OCI-LY3 (cell line): ENCODE data around the gene LAMTOR1.

Experiments
- H2AFZ ChIP-seq: fragments of 200-600, 300-600 bp; shearing (Covaris generic); 2 replicates; pipeline ENCODE4 v1.6.0; 2014; ENCODE audit warnings: antibody characterized with exemption, low read depth, low read length
- H3K27ac ChIP-seq: fragments of 200-600, 300-600 bp; sonication (generic); 2 replicates; pipeline ENCODE4 v1.5.1; 2014; ENCODE audit warnings: mild to moderate bottlenecking, low read length, moderate library complexity, mixed read lengths
- H3K27me3 ChIP-seq: fragments of 200-600, 300-600 bp; sonication (generic); 2 replicates; pipeline ENCODE4 v1.6.1; 2014; ENCODE audit warnings: low read depth, low read length, mixed read lengths
- H3K36me3 ChIP-seq: fragments of 200-600, 300-600 bp; sonication (generic); replicated peaks from 2 replicates; pipeline ENCODE3; 2014; ENCODE audit warnings: low read depth, low read length, mixed read lengths
- H3K4me1 ChIP-seq: fragments of 300-600, 200-600 bp; sonication (generic); 2 replicates; pipeline ENCODE4 v1.6.1; 2014; ENCODE audit warnings: low read length, mixed read lengths
- H3K4me2 ChIP-seq: fragments of 200-600, 300-600 bp; sonication (generic); 2 replicates; pipeline ENCODE4 v1.6.1; 2014; ENCODE audit warnings: low read length, mixed read lengths
- H3K4me3 ChIP-seq: fragments of 300-600, 200-600 bp; sonication (generic); 2 replicates; pipeline ENCODE4 v1.5.1; 2014; ENCODE audit warnings: antibody characterized with exemption, mild to moderate bottlenecking, low read length, moderate library complexity
- H3K79me2 ChIP-seq: fragments of 300-600, 200-600 bp; shearing (Covaris generic); 2 replicates; pipeline ENCODE4 v1.6.1; 2014; ENCODE audit warnings: mild to moderate bottlenecking, low read length, mixed read lengths
- H3K9ac ChIP-seq: fragments of 300-600, 200-600 bp; shearing (Covaris generic); 2 replicates; pipeline ENCODE4 v1.6.0; 2014; ENCODE audit warnings: mild to moderate bottlenecking, low read length, moderate library complexity
- H3K9me3 ChIP-seq: fragments of 200-600, 300-600 bp; shearing (Covaris generic); 2 replicates; pipeline ENCODE4 v1.6.1; 2014; ENCODE audit warnings: low read length, mixed read lengths; ENCODE audit not compliant: insufficient read depth
- H4K20me1 ChIP-seq: fragments of 200-600, 300-600 bp; sonication (generic); 2 replicates; pipeline ENCODE4 v1.6.1; 2016; ENCODE audit warnings: low read length, mixed read lengths; ENCODE audit not compliant: insufficient read depth
- EZH2phosphoT487 ChIP-seq: fragments of 200-600 bp; shearing (Covaris generic); IDR thresholded peaks from 2 replicates; pipeline ENCODE4 v1.6.1; 2018; ENCODE audit warnings: antibody characterized with exemption, mixed run types, low read depth
- TF ChIP-seq, protein P1 (sequence below): fragments of 200-600, 300-600 bp; sonication (generic); IDR thresholded peaks from 2 replicates; pipeline ENCODE4 v1.5.1; 2014; ENCODE audit warnings: antibody characterized with exemption, low read length, low read depth

The LAMTOR1 gene

DNA sequence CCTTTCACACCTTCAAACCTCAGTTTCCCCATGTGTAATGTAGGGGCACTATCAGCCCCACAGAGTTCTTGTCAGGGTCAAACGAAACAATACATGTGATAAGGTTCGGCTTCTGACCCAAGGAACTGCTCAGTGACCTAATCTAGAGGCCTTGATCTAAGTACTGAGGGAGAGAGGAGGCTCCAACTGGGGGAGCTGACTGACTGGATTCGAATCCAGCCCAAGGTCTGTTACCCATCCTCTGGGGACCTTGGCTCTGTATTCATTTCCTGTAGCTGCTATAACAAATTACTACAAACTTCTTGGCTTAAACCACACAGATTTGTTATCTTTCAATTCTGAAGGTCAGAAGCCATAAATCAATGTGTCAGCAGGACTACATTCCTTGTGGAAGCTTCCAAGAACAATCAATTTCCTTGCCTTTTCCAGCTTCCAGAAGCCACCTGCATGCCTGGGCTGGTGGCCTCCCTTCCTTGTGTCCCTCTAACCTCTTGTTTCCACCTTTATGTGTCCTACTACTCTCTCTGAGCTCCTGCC is 20.1 kb upstream of the LAMTOR1 start:
- TF ChIP-seq, protein P1, sequence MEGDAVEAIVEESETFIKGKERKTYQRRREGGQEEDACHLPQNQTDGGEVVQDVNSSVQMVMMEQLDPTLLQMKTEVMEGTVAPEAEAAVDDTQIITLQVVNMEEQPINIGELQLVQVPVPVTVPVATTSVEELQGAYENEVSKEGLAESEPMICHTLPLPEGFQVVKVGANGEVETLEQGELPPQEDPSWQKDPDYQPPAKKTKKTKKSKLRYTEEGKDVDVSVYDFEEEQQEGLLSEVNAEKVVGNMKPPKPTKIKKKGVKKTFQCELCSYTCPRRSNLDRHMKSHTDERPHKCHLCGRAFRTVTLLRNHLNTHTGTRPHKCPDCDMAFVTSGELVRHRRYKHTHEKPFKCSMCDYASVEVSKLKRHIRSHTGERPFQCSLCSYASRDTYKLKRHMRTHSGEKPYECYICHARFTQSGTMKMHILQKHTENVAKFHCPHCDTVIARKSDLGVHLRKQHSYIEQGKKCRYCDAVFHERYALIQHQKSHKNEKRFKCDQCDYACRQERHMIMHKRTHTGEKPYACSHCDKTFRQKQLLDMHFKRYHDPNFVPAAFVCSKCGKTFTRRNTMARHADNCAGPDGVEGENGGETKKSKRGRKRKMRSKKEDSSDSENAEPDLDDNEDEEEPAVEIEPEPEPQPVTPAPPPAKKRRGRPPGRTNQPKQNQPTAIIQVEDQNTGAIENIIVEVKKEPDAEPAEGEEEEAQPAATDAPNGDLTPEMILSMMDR = no peak
- no peak for TF ChIP-seq EZH2phosphoT487
- Histone ChIP-seq H3K27ac (no peak overlapping the region), H3K4me3 (no peak overlapping the region), H4K20me1 (no peaks in the 10 kb centered on the region), H3K9ac (no peak overlapping the region), H3K79me2 (no peaks in the 10 kb centered on the region), H3K36me3 (no peaks in the 10 kb centered on the region), H3K9me3 (no peaks in the 10 kb centered on the region), H3K4me1 (no peaks in the 10 kb centered on the region), H3K4me2 (no peak overlapping the region), H3K27me3 (no peaks in the 10 kb centered on the region), H2AFZ (no peak overlapping the region)

DNA sequence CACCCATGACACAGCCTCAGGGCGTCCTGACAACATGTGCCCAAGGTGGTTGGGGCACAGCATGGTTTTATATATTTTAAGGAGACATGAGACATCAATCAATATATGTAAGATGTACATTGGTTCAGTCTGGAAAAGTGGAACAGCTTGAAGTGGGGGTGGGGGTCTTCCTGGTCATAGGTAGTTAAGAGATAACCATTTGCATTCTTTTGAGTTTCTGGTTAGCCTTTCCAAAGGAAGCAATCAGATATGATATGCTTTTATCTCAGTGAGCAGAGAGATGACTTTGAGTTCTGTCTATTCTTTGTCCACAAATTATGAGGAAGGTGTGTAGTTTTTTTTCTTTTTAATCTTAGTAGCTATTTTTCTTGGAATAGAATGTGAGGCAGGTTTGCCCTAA is 19.5 kb upstream of the LAMTOR1 start:
- no peak overlapping the region for H2AFZ ChIP-seq
- no peak overlapping the region for H3K9ac ChIP-seq
- H3K4me3 ChIP-seq = no peak overlapping the region
- no peaks in the 10 kb centered on the region for H3K9me3 ChIP-seq
- H3K36me3 ChIP-seq = no peaks in the 10 kb centered on the region
- H3K27ac ChIP-seq = no peak overlapping the region
- no peaks in the 10 kb centered on the region for H4K20me1 ChIP-seq
- no peak overlapping the region for H3K4me2 ChIP-seq
- H3K27me3 ChIP-seq = no peaks in the 10 kb centered on the region
- H3K4me1 ChIP-seq = no peaks in the 10 kb centered on the region
- H3K79me2 ChIP-seq = no peaks in the 10 kb centered on the region
- no peak for TF ChIP-seq EZH2phosphoT487
- TF ChIP-seq, protein P1 = no peak

DNA sequence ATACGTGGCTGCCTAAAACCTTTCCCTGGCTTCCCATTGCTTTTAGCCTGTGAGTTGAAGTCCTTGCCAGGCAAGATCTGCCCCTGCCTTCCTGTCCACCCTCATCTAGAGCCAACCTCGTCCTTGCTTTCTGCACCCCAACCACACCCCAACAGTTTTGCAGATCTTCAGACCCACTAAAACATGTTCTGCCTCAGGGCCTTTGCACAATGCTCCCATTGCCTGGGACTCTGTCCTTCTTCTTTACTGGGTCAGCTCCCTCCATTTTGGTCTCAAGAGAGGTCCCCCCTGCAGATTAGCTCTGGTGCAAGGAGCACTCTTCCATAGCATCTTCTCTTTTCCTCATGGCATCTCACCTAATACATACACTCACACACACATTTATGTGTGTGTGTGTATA is 17.8 kb upstream of the LAMTOR1 start:
- H3K9me3 ChIP-seq = no peaks in the 10 kb centered on the region
- H3K4me1 ChIP-seq = no peaks in the 10 kb centered on the region
- no peak overlapping the region for H3K4me3 ChIP-seq
- H3K9ac ChIP-seq = no peak overlapping the region
- no peaks in the 10 kb centered on the region for H3K36me3 ChIP-seq
- TF ChIP-seq, protein P1 = no peak
- TF ChIP-seq EZH2phosphoT487 = no peak
- H3K27ac ChIP-seq = no peak overlapping the region
- H2AFZ ChIP-seq = no peak overlapping the region
- no peaks in the 10 kb centered on the region for H3K27me3 ChIP-seq
- H3K4me2 ChIP-seq = no peak overlapping the region
- no peaks in the 10 kb centered on the region for H4K20me1 ChIP-seq
- H3K79me2 ChIP-seq = no peaks in the 10 kb centered on the region

DNA sequence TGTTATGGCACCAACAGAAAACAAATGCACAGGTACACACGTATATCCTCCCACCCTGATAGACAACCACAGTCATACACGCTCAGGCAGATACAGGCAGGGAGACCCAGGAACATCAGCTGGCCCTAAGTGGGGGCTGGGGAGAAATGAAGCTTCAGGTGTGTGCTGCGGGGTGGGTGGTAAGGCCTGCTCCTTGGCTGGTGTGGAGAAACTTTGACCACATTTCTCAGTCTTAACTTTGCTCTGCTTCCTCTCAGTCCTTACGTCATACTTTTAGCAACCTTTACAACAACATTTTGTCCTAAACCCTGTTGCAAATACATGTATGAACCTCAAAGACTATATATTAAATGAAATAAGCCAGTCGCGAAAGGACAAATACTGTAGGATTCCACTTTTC is 16.1 kb upstream of the LAMTOR1 start:
- Histone ChIP-seq H3K9me3 (no peaks in the 10 kb centered on the region), H3K27me3 (no peaks in the 10 kb centered on the region), H4K20me1 (no peaks in the 10 kb centered on the region), H3K79me2 (no peaks in the 10 kb centered on the region), H3K4me2 (no peak overlapping the region), H2AFZ (no peak overlapping the region), H3K9ac (no peak overlapping the region), H3K4me1 (no peaks in the 10 kb centered on the region), H3K4me3 (no peak overlapping the region), H3K27ac (no peak overlapping the region), H3K36me3 (no peaks in the 10 kb centered on the region)
- TF ChIP-seq EZH2phosphoT487 = no peak
- TF ChIP-seq, protein P1 = no peak
